Measurements from ENCODE around the gene ST6GALNAC6.

Gene ST6GALNAC6

DNA sequence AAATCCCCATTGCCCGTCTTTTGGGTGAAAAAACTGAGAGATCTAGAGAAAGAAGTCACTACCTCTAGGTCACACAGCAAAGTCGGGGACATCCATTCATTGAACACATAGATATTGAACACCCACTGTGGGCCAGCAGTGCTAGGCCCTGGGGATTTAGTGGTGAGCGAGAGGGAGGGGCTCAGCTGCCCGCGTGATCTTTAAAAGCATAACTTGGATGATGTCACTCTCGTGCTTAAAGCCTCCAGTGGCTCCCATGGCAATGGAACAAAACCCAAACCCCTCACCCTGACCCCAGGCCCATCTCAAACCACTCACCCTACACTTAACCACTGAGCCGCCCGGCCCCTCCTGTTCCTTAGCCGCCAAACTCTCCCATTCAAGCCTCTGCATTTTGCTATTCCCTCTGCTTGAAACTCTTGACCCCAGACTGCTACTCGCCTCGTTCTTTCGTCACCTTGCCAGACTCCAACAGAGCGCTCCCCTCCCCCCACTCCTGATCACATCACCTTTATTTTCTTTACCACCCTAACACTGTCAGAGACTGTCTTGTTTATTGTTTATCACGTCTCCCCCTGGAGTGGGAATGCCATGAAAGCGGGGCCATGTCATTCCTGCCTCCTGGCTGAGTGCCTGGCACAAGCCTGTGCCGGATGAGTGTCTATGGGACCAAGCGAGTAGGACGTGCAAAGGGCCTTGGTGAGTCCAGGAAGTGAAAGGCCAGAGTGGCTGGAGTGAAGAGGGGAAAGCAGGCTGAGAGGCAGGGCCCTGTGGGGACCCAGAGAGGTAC, 31.9 kb upstream of the ST6GALNAC6 start:
- no peak for DNase-seq

DNA sequence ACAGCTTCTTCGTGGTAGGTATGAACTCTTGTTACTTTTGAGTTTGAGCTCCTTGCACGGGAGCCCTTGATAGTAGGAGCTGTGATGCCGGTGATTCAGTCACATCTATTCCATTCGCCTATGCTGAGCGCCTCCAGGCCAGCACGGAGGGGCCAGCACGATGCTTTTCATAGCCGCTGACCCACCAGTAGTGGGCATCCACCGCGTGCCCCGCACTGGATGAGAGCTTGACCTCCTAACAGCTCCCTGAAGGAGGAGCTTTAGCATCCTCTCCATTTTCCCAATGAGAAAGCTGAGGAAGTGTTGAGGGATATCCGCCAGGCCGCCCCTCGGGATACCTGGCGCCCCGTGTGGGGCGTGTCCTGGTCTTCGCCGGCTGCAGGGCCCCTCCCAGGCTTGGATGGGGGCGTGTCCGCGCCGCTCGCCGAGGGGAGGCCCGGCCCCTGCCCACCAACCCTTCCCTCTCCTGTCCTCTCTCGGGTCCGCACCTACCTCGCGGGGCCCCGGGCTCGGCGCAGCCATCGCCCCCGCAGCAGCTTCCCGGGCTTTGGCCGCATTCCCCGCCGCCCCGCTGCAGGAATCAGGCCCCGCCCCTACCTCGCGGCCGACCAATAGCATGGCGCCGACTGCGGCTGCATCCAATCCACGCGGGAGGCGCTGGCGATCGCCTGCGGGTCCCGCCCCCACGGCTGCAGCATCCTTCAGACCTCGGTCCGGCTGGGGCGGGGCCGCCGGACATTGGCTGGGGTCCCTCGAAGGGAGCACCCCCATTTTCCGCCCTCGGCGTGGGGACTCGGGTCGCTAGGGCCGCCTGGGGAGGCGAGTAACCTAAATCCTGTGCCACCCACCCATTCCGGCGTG, 31.1 kb upstream of the ST6GALNAC6 start, which contains the start of gene PIP5KL1:
TSS of gene PIP5KL1 (minus strand) at position 547 of the 861 bp plus-strand sequence. CDS start at position 522, 25 bp downstream.
- DNase-seq = no peak

DNA sequence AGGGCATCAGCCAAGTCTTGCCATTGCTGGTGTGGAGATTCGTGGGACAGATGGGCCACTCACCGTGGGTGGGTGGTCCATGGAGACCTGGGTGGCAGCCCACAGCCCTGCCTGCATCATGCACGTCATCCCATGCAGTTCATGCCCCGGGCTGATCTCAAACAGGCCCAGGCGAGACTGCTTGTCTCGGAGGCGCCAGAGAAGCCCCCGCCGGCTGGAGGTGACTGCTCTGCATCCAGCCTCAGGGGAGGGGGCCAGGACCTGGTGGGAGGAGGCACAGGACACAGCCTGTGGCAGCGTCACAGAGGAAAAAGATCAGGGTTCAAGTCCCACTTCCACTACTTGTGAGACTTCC, 30.2 kb upstream of the ST6GALNAC6 start:
- no peak for DNase-seq

DNA sequence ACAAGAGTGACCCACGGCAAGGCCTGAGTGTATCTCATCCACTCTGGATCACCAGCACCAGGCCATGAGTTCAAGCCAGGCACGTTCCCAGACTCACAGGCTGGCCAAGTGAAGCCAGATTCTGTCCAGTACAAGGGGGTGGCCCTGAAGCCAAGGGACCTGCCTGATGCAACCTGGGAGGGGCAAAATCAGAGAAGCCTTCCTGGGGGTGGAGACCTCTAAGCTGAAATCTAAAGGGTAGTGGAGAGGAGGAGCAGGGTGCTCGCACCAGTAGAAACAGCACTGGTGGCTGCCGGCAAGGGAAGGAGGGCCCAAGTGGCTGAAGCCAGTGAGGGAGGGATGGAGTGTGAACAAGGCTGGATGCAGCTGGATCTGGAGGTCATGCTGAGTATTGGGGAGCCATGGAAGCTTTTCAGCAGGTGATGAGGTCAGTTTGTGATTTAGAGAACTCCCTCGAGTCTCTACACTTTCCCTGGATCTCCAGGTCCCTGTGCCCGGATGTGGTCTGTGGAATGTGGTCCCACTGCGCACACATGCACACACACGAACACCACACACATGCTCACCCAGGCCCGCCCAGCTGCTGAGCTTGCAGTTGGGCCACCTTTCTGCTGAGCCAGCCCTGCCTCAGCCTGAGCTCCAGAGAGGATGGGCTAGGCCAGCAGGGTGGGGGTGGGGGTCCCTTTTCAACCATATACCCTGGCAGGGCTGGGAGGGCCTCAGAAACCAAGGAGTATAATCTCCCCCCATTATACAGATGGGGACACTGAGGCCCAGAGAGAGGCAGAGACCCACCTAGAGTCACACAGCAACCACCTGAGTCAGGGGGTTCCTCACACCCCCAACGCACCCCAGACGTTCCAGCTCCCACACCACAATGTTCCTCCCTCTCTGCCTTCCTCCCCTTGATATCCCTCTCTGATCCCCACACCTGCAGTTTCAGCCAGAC, 29.5 kb upstream of the ST6GALNAC6 start:
- no peak for DNase-seq

DNA sequence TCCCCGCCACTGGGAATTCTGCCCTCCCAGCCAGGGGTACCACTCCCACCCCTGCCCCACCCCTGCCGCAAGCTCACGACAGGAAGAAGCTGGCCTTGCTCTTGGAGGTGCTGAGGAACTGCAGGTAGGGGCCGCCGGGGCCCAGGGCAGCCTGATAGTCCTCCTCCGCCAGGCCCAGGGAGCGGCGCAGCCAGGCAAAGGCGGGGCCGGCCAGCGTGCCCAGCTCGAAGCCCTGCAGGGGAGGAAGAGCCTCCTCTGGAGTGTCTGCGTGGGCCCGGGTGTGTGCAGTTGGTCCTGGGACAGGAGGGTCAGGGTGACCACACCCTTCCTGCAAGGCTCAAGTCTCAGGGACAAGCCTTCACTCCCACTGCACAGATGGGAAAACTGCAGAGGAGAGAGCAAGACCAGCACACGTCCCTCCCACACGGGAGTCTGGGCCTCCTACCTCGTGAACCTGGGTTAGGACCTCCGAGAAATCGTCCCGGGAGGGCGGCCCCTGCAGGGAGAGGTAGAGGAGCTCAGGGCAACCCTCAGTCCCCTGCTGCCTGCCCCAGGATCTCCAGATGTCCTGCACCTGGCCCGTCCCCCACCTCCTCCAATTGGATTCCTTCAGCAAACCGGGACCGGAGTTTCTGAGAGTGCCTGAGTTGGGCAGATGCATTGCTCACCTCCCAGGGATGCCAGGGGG, 28.7 kb upstream of the ST6GALNAC6 start:
- DNase-seq = no peak

DNA sequence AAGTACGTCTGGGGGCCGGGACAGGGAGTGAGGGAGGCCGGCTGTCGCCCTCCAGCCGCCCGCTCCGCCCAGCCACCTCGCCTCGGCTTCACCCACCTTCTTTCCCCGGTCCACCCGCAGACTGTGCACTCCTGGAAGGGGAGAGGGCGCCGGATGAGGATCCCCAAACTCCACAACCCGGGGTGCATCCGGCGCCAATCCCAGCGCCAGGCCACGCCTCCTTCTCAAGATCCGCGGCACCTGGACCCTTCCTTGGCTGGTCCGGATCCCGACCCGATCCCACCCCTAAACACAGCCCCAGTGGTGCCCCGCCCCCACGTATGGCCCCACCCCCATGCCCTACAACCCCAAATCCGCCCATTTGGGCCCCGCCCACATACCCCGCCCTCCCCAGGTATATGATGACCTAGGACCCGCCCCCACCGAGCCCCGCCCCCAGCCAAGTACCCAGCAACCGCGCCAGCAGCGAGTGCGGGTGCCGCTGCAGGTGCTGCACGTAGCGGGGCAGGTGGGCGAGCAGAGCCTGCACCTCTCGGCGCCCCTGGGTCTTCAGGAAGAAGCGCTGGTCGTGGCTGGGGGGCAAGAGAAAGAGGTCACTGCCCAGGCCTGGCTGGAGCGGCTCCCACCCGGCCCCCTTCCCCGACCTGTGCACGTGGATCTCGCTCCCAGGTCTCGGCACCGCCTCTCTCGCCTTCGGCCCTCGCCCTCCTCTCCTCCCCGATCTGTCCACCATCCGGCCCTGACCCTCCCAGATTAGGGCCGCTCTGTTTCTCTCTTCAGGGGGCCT, 28.0 kb upstream of the ST6GALNAC6 start:
- no peak for DNase-seq

DNA sequence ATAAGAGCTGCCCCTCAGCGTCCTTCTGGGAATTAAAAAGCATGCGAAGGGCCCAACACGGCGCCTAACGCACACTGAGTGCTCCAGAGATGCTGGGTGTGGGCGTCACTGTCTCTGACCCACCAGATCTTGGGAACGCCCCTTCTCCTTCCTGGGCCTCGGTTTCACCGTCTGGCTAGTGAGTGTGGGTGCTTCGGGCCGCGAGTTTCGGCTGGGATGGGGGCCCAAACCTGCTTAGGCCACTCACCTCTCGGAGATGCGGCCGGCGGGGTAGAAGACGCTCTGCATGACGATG, 27.4 kb upstream of the ST6GALNAC6 start:
- DNase-seq = no peak

DNA sequence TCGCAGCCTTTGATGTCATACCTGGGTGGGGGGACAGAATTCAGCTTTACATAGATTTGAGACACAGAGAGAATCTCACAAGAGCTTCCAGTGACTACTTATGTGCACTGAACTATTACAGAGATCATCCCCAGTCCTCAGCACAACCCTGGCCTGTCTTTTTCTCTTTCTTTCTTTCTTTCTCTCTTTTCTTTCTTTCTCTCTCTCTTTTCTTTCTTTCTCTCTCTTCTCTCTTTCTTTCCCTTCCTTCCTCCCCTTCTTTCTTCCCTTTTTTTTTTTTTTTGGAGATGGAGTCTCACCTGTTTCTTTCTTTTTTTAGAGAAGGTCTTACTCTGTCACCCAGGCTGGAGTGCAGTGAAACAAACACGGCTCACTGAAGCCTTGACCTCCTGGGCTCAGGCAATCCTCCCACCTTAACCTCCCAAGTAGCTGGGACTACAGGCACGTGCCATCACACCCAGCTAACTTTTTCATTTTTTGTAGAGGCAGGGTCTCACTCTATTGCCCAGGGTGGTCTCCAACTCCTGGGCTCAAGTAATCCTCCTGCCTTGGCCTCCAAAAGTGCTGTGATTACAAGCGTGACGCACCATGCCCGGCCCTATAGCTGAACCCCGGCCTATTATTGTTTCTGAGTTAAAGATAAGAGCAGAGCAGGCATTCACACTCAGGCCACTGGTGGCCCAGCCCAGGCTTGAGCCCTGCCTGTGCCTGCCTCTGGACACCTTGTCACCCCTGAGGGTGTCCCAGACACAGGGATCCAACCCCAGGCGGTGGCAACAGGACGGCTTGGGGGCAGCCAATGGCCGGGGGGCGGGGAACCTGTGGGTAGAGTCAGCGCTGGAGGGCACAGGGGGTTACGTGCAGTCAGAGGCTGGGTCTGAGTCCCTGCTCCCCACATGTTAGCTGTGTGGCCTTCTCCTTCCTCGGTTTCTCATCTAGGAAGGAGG, 26.8 kb upstream of the ST6GALNAC6 start:
- DNase-seq = no peak

DNA sequence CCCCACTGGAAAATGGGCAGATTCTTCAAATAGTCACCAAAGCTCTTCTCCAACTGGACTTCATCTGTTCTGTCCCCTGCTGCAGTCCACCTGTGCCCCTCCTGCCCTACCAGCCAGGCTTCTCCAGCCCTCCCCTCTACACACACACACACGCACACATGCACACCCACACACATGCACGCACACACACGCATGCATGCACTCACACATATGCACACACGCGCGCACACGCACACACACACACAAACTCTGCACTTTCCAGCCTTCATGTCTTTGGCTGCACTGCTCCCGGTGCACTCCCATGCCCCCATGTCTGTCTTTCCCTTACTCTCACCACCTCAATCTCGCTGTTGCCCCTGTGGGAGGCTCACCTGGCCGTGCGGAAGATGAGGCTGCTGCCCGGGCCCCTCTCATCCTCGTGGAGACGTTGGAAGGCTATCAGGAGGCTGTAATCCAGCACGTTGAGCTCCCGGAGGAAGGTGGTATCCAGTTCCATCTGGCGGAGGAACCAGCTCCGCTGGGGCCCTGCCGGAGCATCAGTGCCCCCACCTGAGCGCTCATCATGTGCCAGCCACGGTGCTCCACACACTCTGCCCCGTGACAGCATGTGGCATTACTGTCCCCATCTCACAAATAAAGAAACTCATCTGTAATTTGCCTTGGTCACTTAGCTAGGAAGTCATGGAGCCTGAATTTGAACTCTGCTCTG, 25.5 kb upstream of the ST6GALNAC6 start:
- no peak for DNase-seq

DNA sequence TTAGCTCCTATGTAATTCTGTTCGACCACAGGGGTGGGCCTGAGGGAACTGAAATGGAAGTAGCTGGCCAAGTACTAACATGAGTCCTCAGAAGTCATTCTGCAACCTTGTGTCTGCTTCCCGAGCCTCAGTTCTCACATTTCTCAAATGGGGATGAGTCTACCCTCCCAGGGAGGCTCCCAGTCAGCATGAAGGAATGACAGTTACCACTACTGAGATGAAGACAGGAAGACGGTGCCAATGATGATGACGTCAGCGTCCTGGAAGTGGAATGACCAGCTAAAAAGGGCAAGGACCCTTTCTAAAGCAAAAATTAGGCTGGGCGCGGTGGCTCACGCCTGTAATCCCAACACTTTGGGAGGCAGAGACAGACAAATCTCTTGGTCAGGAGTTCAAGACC, 24.4 kb upstream of the ST6GALNAC6 start:
- DNase-seq = no peak

DNA sequence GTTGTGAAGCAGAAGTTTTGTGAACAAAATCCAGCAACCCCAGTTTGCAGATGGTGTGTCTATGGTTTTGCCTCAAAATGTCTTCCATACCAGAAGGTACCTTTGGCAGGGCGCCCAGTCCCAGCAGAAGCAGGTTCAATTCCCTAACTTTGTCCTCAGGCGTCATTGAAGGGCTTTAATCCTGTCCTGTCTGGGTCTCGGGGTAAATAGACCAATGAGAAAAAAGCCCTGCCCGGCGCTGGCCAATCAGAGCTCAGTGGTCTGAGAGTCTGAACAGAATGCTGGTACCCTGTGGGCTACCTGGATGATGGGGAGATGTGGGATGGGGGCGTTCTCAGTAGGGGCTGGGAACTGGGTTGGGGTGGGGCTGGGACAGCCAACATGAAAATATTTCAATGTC, 23.6 kb upstream of the ST6GALNAC6 start:
- DNase-seq = no peak

DNA sequence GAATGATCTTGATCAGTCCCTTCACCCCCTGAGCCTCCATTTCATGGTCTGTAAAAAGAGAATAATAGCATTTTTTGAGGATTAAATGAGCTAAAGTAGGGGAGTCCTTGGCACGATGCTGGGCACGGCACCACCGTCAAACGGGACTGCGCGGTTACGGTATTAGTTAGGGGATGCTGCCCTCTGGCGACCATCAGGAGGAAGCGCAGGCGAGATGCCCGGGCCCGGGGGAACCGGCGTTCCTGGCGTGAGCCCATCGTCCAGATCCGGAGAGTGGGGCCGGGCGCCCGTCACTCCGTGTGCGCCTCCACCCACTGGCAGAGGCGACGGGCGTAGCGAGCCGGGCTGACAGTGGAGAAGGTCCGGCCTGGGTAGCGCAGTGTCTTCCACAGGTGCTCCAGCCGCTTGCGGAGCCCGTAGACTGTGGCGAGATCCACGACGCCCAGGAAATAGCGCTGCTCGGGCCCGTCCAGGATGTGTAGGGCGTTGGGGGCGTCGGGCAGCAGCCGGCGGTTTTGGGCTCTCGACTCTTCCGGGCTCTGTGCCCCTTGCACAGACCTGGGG, 22.2 kb upstream of the ST6GALNAC6 start:
- no peak for DNase-seq

DNA sequence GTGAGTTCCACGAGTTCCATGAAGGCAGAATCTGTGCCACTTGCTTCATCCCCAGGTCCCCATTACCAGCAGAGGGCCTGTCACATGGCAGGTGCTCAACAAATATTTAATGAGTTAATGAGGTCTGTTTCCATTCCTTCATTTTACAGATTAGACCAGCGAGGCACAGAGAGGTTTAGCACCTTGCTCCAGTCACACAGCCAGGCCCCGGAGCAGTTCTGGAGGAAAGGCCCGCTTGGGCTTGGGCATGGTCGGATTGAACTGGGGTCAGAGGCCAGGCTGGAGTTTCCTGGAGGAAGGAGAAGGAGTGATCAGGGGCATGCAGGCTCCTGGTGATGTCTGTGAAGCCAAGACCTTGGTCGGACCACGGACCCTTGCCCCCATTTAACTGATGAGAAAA, 21.4 kb upstream of the ST6GALNAC6 start:
- no peak for DNase-seq

DNA sequence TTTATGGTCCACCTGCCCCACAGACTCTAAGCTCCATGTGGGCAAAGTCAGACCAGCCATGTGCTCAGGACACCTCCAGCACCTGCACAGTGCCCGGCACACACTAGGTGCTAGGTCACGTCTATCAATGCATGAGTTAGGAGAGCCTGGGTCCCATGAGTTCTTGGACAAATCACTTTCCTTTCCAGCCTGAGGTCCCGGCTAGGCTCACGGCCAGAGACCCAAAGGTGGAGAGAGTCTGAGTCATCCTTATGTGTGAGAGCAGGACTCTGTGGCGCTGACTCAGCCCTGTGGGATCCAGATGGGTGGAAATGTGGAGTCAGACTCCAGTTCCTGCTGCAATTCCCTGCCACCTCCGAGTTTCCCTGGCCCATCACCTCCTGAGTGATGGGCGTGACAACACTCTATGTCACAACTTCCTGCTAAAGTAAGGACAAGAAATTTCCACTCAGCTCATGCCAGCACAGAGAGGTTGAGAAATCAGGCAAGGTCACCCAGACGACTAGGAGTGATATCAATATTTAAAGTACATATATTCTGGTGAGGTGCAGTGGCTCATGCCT, 19.9 kb upstream of the ST6GALNAC6 start:
- DNase-seq = no peak

DNA sequence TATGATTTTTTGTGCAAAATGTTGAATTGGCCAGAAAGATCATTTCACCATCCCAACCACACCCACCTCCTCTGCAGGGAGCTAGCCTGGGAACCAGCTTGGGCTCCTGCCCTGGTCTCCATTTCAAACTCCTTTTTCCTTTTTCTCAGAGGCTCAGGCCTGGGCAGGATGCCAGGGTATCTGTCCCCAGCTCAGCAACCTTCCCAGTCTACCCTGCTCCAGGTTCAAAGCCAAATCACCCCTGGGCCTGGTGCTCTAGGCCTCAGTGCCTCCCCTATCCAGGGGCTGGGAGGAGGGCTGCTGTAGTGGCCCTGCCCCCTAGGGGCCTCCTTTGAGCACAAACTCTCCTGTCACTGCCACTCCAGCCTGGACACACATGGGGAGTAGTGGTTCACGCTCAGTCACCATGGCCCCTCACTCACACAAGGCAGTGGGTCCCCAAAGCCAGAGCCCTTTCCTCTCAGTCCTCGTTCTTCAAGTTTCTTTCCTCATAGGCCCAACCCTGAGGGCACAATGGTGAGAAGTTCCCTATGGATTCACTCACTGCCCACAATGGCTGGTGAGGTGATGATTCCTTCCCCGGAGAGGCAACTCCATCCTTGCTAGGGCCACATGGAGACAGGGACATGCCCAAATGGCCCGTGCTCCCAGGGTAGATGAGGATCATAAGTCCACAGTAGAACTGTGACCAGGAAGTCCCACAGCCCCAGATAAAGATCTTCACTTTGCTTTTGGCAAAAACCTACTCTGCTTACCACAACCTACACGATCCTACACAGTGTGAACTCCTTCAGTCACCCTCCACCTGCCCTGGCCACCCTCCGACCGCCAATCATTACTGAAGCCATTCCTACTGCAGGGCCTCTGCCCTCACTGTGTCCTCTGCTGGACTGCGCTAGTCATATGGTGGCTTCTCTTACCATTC, 19.0 kb upstream of the ST6GALNAC6 start:
- DNase-seq = no peak

DNA sequence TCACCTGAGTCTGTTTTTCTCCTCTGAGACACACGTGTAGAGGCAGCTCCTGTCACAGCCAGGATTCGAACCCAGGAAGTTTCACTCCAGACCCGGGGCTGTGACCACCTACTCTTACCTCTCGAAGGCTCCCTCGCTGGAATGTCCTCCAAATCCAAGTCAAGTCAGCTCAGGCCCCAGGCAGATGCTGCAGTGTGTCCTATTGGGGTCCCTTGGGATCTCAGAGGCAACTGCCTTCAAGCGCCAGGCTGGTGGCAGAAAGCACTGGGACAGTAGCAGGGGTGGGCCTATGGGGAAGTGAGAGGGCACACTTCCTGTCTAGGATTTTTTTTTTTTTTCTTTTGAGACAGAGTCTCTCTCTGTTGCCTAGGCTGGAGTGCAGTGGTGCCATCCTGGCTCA, 18.2 kb upstream of the ST6GALNAC6 start:
- no peak for DNase-seq

DNA sequence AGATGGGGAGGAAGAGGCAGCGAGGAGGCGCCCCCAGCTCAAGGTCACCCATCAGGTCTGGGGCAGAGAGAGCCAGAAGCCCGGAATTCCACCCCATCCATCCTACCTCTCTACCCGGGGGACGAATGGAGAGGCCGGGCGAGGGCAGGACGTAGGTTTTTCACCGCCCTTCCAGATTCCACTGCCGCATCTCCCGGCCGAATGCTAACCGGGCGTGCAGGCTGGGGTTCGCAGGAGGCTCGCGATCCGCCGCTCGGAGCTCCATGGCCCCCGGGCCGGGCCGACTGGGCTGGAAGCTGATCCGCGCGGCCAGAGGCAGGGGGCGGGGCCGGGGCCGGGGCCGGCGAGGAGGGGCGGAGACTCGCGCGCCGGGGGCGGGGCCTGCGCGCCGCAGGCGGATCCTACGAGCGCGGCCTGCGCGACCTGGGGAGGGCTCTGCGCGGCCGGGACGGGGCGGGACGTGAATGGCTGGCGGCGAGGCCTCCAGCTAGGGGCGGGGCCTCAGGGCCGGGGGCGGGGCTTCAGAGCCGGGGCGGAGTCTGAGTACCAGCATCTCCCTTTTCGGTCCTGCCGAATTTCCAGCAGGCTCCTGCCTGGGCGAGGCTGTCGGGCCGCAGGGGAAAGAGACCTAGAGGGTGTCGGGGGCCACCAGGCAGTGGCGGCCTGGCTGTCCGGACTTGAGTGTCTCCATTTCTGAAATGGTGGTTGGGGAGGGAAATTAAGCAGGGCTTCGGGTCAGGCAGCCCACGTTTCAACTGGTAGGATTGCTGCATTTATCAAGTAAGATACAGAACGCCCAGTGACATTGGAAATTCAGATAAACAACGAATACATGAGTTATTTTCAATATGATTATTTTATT, 17.5 kb upstream of the ST6GALNAC6 start, which contains the start of gene ST6GALNAC4:
TSS of gene ST6GALNAC4 (minus strand) at position 322 of the 862 bp plus-strand sequence. CDS start 622 bp downstream, outside the sequence.
- peak; percentile 42 for DNase-seq
